Measurements from ENCODE around the gene PATZ1. TPM values are rescaled to one million over a fixed set of nuclear protein-coding genes. Genes with fewer than 3 reads are reported as not detected.

PATZ1 gene
- total and polyA plus RNA-seq, 2 of the 4 experiments (the other 2 are of a cell fraction) = 6.5 to 10.5 TPM

GRCh38 chr22:31323578-31324550 lies 22.3 kb downstream of the PATZ1 start:
- no peak overlapping the region for H3K14ac ChIP-seq (replicated peaks; ENCODE audit: low read depth, low read length)
- H3K56ac ChIP-seq (ENCODE audit: extremely low read depth, insufficient read depth, low read length) = no peak overlapping the region
- peaks cover 0 to 13% of the 10 kb centered on the region in 2 experiments; a peak in 3 of 4 replicates for H3K79me1 ChIP-seq (ENCODE audit: low read depth in 1 of 2, low read length in 2 of 2)
- H3K9me3 ChIP-seq (ENCODE audit: control insufficient read depth, insufficient read depth, low read length) = no peaks in the 10 kb centered on the region
- H3K9me1 ChIP-seq (ENCODE audit: insufficient read depth, low read length) = peaks cover 12% of the 10 kb centered on the region; the same call in 1 of the 2 replicates
- ChIA-PET CTCF (no interaction called here), POLR2A (ENCODE audit: unreplicated experiment) (interaction anchor here (0.6 kb wide), 1 partner anchor 13 kb away, joined by 4 read pairs; no protein-coding TSS in a partner anchor)
- ATAC-seq (ENCODE audit: low read depth) (no peak), DNase-seq (no peak)
- no peak overlapping the region for H3K23ac ChIP-seq (ENCODE audit: low read depth, low read length)
- H2BK20ac ChIP-seq (ENCODE audit: low read depth, low read length) = no peak overlapping the region
- H2AFZ ChIP-seq (replicated peaks; ENCODE audit: low read length, poor library complexity) = no peak overlapping the region
- H3K4ac ChIP-seq (ENCODE audit: low read depth, low read length) = no peak overlapping the region
- no peak overlapping the region for H3K9ac ChIP-seq (ENCODE audit: low read depth, low read length)
- no peak overlapping the region for H2AK5ac ChIP-seq (ENCODE audit: low read depth, low read length)
- peaks cover 7% of the 10 kb centered on the region; the same call in 1 of the 2 replicates for H4K20me1 ChIP-seq (ENCODE audit: insufficient read depth, low read length)
- no peak overlapping the region for H3K18ac ChIP-seq (ENCODE audit: low read depth, low read length)
- no peak overlapping the region for H4K8ac ChIP-seq (ENCODE audit: low read depth in 2 of 2, low read length in 2 of 2)
- H2BK15ac ChIP-seq (ENCODE audit: low read depth, low read length) = no peak overlapping the region
- BruUV-seq (replicated peaks) = no TSS peak
- H2BK120ac ChIP-seq (ENCODE audit: low read depth, low read length) = no peak overlapping the region
- H2AK9ac ChIP-seq (replicated peaks; ENCODE audit: low read depth, low read length, poor library complexity) = no peak overlapping the region
- peaks cover 6% of the 10 kb centered on the region; the same call in 1 of the 2 replicates for H3K4me1 ChIP-seq (ENCODE audit: control insufficient read depth, insufficient read depth, low read length)
- 94% methylated on average over 3 of the region's 8 CpGs; no CpG with 5 or more reads in 1 of the 2 experiments for WGBS, 2 experiments (ENCODE audit: extremely low coverage in 2 of 2, insufficient read length in 1 of 2)
- no peak overlapping the region for H3K4me2 ChIP-seq (ENCODE audit: low read depth, low read length)
- peaks cover 32% of the 10 kb centered on the region for H3K36me3 ChIP-seq (ENCODE audit: control insufficient read depth, insufficient read depth, low read length)
- H2BK5ac ChIP-seq (ENCODE audit: low read depth, low read length, poor library complexity, severe bottlenecking) = no peak overlapping the region
- H3K4me3 ChIP-seq (ENCODE audit: insufficient read depth, low read depth, low read length) = no peak overlapping the region
- no peak overlapping the region for H4K5ac ChIP-seq (ENCODE audit: low read depth, low read length)
- in situ Hi-C loops (cut with MboI; ENCODE audit: low sequenced_read_pairs) = no loop called here
- dilution Hi-C loops (cut with HindIII; ENCODE audit: low sequenced_read_pairs, unreplicated experiment) = no loop called here
- H3K27ac ChIP-seq (ENCODE audit: insufficient read depth, low read length) = no peak overlapping the region
- H4K91ac ChIP-seq (ENCODE audit: insufficient read depth, low read depth, low read length) = no peak overlapping the region
- no peaks in the 10 kb centered on the region for H3K27me3 ChIP-seq (ENCODE audit: control insufficient read depth, insufficient read depth, low read length)
- intact Hi-C loops (cut with micrococcal nuclease) = no loop called here
- TF ChIP-seq FOS (IDR thresholded peaks at IDR 0.05; ENCODE audit: low read depth, low read length) (no peak), CEBPB (IDR thresholded peaks at IDR 0.05; ENCODE audit: low read depth, low read length) (no peak), NFE2L2 (IDR thresholded peaks at IDR 0.05; ENCODE audit: low read depth, low read length) (no peak), CHD1 (IDR thresholded peaks at IDR 0.05; ENCODE audit: low read depth, low read length) (no peak), RCOR1 (IDR thresholded peaks at IDR 0.05; ENCODE audit: insufficient replicate concordance, low read length) (no peak), RAD21 (IDR thresholded peaks at IDR 0.05; ENCODE audit: low read length) (no peak), RFX5 (IDR thresholded peaks at IDR 0.05; ENCODE audit: low read depth, low read length) (no peak), MXI1 (IDR thresholded peaks at IDR 0.05; ENCODE audit: borderline replicate concordance, low read depth, low read length) (no peak), USF2 (IDR thresholded peaks at IDR 0.05; ENCODE audit: low read depth, low read length) (no peak), CTCF (conservative IDR thresholded peaks at IDR 0.05; ENCODE audit: low read depth, low read length) (no peak), MAFK (IDR thresholded peaks at IDR 0.05; ENCODE audit: low read depth, low read length) (no peak), POLR2A (IDR thresholded peaks at IDR 0.05; ENCODE audit: low read depth, low read length) (no peak), SMC3 (IDR thresholded peaks at IDR 0.05; ENCODE audit: low read depth, low read length) (no peak), MAZ (IDR thresholded peaks at IDR 0.05; ENCODE audit: borderline replicate concordance, low read depth, low read length) (no peak)

Measured in IMR-90 (cell line).